ENCODE results near the gene GBP2. TPM values are rescaled to one million over a fixed set of nuclear protein-coding genes. Genes with fewer than 3 reads are reported as not detected.
"Not testable (repeated sequence)": the region's sequence is repeated elsewhere in the genome, so short reads cannot be mapped to it uniquely, and the experiment has no call there.

The GBP2 gene
- total RNA-seq, result 70.6 TPM

GRCh38 chr1:89125913-89126580 lies at the start of gene GBP2:
Gene GBP2, minus strand, starts transcription at chr1:89126114. Its CDS starts 4,148 bp downstream, at chr1:89121966.
- DNase-seq (ENCODE audit: low spot score), result no peak

DNA sequence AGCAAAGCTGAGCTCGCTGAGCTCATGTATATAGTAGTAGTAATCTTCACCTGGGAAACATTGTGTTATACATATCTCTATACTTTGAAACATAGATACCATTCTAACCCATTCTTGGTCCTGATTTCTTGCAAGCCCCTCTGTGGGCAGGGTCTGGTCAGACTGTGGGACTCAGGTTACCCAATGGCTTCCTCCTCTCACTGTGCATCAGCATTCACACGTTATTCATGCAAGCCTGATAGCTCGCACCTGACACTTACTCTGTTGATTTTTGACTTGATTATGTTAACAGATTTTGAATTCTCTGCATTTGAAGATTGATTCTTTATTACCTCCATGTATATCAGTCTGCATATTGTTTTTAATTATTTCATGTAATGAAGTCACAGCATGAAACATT lies 48.6 kb upstream of the GBP2 start:
- no peak for DNase-seq (ENCODE audit: low spot score)

- DNase-seq (ENCODE audit: low spot score), result no peak
Measured at GRCh38 chr1:89172468-89173143, 46.7 kb upstream of the GBP2 start.

- DNase-seq (ENCODE audit: low spot score), result no peak
Measured at GRCh38 chr1:89171067-89171438, 45.1 kb upstream of the GBP2 start.

DNA sequence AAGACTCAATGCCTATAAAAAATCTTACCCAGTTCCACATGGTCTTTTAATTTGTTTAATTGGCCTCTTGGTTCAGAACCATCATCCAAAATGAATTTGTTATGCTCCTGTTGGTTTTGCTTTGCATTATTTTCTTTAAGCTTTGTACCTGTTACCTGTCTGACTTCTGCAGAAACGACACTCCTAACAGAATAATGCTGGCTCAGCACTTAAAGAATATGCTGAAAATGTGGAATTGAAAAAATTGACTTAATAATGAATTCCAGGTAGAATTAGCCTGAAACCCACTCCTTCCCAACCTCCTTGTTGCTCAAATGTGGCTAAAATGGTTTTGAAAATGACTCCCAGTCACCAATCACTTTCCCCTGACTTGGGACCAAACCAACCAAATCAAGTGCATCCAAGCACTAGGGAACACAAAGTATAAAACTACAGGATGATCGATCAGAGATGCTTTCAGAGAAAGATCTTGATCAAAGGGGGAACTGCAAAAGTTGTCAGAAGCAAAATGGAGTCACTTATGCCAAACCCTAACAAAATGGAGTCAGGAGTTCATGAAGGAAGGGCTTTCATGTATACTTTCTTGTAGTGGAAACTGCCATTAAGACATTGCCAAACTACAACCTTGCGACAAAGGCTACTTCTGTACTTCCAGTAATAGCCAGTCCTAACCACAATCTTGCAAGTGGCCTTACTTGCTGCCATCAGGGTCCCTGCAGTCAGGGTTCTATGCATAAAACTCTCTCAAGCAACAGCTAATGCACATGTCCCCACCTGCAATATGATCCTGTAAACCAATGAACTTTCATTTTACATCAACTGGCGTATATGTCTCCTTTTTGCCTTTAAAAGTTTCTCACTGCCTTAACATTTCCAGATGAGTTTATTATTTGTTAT lies 44.5 kb upstream of the GBP2 start:
- no peak for DNase-seq (ENCODE audit: low spot score)

DNA sequence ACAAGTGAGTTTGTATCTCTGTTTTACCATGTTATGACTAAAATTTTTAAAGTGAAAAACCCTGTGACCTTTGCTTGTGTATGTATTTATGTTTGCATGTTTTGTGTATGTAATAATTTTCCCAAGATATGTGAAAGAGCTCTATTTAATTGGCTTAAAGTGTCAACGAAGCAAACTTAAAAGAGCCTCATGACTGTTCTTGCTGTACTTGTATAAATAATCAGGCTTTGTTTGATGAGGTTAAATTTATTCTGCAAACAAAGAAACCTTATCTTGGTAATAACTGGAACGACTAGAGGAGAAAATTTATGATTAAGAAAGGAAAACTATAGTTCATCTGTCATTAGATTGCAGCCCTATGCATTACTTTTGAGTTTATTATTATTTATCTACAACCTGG lies 43.3 kb upstream of the GBP2 start:
- no peak for DNase-seq (ENCODE audit: low spot score)

DNA sequence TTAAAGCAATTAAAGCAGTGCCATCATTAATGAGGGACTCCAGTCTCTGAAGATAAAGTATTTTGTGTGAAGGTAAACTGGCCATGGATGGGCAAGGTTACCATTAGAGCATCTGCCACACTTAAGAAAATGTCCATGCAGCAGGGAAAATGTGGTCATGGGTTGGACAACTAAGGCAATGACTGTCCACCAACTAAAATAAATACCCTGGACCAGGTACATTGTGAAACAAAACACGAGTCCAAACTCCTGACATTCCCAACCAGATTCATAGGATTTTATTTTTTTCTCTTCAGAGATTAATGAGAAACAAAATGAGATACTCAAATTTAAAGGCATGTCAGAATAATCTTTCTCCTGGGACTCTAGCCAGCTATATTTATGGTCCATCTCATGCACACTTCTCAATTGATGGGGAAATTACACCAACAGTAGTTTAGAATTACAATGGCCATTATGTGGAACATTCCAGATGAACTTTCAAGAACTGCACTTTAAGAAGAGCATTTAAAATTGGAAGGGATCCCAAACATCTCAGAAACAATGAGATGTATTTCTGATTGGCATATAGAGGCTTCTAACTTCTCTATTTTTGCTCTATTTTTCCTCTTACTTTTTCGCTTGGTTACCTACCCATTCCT lies 41.8 kb upstream of the GBP2 start:
- DNase-seq (ENCODE audit: low spot score), result no peak

- DNase-seq (ENCODE audit: low spot score), result no peak
Measured at GRCh38 chr1:89166705-89167104, 40.8 kb upstream of the GBP2 start.

GRCh38 chr1:89165811-89166210 lies 39.9 kb upstream of the GBP2 start:
- DNase-seq (ENCODE audit: low spot score), result no peak

DNA sequence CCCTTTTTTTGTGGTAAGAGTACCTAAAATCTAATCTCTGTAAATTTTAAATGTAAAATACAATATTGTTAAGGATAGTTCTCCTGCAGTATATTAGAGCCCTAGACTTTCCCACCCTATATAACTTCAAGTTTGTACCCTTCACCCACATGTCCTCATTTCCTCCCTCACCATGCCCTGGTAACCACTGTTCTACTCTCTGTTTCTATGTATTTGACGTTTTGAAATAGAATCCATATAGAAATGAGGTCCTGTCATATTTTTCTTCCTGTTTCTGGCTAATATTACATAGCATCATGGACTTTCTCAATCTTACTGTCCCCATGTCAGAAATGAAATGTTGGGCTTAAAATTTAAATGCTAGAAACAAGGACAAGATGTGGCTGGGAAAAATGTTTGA lies 25.1 kb upstream of the GBP2 start:
- no peak for DNase-seq (ENCODE audit: low spot score)

DNA sequence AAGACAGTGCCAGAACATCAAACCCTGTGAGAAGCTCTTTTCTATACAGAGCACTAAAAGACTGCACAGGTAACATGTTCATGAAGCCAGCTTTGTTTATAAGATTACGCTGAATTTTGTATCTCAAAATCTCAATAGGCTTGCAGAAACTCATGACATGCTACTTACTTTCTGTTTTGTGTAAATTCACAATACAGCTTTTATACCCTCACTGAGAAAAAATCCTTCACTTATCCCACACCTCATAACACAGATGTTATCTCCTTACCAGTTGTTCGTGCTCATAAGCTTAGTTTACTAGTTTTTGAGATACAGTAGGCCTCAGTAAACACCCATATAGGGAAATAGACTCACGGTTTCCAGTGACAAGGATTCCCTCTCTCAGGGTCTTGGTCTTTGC lies 24.1 kb upstream of the GBP2 start:
- no peak for DNase-seq (ENCODE audit: low spot score)

DNA sequence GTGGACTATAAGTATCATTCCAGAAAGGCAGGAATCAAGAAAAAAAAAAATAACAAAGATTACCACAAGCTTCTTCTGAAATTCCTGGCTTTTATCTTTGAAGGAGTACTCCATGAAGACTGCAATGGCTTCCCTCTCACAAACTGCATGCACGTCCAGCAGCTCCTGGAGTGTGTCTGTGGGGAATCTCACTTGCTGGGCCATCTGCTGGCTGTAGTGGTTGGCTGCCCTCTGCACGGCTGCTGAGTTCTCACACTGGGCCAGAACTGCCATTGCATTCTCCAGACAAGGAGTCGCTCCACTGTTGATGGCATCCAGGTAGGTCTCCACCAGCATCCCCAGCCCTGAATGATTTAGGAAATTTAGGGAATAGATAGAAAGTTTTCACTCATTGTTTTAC lies 23.3 kb upstream of the GBP2 start:
- no peak for DNase-seq (ENCODE audit: low spot score)

GRCh38 chr1:89147678-89148658 lies 22.1 kb upstream of the GBP2 start:
- no peak for DNase-seq (ENCODE audit: low spot score)

- no peak for DNase-seq (ENCODE audit: low spot score)
Measured at GRCh38 chr1:89146721-89147120, 20.8 kb upstream of the GBP2 start.

GRCh38 chr1:89143484-89143883 lies 17.6 kb upstream of the GBP2 start:
- DNase-seq (ENCODE audit: low spot score), result no peak

GRCh38 chr1:89142160-89142559 lies 16.2 kb upstream of the GBP2 start:
- no peak for DNase-seq (ENCODE audit: low spot score)

- DNase-seq (ENCODE audit: low spot score), result no peak
Measured at GRCh38 chr1:89133747-89134146, 7.8 kb upstream of the GBP2 start.

GRCh38 chr1:89130716-89131115 lies 4.8 kb upstream of the GBP2 start:
- DNase-seq (ENCODE audit: low spot score), result no peak

- DNase-seq (ENCODE audit: low spot score), result no peak
Measured at GRCh38 chr1:89129911-89130310, 4.0 kb upstream of the GBP2 start.

DNA sequence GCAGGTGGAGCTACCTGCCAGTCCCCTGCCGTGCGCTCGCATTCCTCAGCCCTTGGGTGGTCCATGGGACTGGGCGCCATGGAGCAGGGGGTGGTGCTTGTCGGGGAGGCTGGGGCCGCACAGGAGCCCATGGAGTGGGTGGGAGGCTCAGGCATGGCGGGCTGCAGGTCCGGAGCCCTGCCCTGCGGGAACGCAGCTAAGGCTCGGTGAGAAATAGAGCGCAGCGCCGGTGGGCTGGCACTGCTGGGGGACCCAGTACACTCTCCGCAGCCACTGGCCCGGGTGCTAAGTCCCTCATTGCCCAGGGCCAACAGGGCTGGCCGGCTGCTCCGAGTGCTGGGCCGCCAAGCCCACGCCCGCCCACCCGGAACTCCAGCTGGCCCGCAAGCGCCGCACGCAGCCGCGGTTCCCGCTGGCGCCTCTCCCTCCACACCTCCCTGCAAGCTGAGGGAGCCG lies 2.1 kb upstream of the GBP2 start:
- DNase-seq (ENCODE audit: low spot score), result not testable (repeated sequence)

Measured in ureter (tissue), 1 donor.